ENCODE measurements around the gene CNN2.

- TF ChIP-seq CTCF (IDR thresholded peaks at IDR 0.05) (no peak), EZH2 (IDR thresholded peaks at IDR 0.05; ENCODE audit: borderline replicate concordance, insufficient read depth, low read depth, low read length, poor library complexity, severe bottlenecking) (no peak)
Observed at GRCh38 chr19:1014161-1015060, 12.0 kb upstream of the CNN2 start.

Data from B cell (primary cell).